ENCODE results near the gene MMP12.

Gene MMP12

GRCh38 chr11:102836290-102836875 is 38.4 kb downstream of the MMP12 start:
- no peak for TF ChIP-seq ZFX (IDR thresholded peaks at IDR 0.05)
- TF ChIP-seq, protein P1, sequence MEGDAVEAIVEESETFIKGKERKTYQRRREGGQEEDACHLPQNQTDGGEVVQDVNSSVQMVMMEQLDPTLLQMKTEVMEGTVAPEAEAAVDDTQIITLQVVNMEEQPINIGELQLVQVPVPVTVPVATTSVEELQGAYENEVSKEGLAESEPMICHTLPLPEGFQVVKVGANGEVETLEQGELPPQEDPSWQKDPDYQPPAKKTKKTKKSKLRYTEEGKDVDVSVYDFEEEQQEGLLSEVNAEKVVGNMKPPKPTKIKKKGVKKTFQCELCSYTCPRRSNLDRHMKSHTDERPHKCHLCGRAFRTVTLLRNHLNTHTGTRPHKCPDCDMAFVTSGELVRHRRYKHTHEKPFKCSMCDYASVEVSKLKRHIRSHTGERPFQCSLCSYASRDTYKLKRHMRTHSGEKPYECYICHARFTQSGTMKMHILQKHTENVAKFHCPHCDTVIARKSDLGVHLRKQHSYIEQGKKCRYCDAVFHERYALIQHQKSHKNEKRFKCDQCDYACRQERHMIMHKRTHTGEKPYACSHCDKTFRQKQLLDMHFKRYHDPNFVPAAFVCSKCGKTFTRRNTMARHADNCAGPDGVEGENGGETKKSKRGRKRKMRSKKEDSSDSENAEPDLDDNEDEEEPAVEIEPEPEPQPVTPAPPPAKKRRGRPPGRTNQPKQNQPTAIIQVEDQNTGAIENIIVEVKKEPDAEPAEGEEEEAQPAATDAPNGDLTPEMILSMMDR (conservative IDR thresholded peaks at IDR 0.05) = no peak
- no peak overlapping the region for H3K27ac ChIP-seq

- TF ChIP-seq, protein P1 (conservative IDR thresholded peaks at IDR 0.05) = no peak
- TF ChIP-seq ZFX (IDR thresholded peaks at IDR 0.05) = no peak
These were observed 41.1 kb downstream of the MMP12 start for GRCh38 chr11:102833731-102834130.

GRCh38 chr11:102832612-102833011 is 42.2 kb downstream of the MMP12 start:
- TF ChIP-seq ZFX (IDR thresholded peaks at IDR 0.05) = no peak
- TF ChIP-seq, protein P1 (conservative IDR thresholded peaks at IDR 0.05) = no peak

More at GRCh38 chr11:102833731-102834130, 41.1 kb downstream of the MMP12 start:
- H3K27ac ChIP-seq = no peak overlapping the region

DNA sequence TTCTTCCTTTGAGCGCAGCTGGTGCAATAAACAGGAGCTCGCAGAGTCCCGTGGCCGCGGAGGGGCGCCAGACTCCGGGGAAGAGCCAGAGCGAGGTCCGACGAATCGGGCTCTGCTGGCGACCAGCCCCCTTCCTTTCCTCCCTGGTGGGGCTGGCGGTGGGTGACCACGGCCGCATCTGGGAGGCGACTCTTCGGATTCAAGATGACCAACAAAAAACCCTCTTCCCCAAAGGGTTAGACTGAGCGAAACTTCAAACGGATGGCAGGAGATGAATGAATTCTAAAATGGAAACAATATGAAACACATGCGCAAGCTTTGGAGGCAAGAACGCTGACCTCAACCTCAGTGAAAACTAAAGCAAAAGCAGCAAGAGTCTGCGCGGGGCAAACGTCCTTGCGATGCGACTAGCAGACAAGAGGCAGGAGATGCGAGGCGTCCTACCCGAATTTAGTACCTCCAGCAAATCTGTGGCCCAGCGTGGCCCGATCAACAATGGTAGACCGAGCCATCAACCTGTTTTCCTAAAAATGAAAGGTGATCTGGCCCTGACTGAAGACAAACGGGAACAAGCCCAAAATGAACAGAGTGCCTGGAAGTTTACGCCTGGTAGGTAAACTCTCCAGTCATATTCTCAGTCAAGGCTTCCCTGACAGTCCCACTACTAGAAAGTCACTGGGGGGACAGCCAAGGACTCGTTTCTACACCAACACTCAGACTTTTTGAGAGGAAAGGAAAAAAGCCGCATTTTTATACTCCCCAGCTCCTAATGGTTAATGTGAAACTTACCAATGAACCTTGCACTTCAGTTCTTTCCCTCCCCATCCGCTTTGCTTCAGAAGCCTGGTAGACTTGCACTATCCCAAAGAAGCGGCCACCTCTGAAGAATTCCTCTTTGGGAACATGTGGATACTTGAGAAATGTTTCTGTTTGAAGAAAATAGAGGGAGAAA is 43.0 kb downstream of the MMP12 start:
- H3K27ac ChIP-seq = no peak overlapping the region
- TF ChIP-seq, protein P1 (conservative IDR thresholded peaks at IDR 0.05) = no peak
- TF ChIP-seq ZFX (IDR thresholded peaks at IDR 0.05) = no peak

More at GRCh38 chr11:102832612-102833011, 42.2 kb downstream of the MMP12 start:
- no peak overlapping the region for H3K27ac ChIP-seq

DNA sequence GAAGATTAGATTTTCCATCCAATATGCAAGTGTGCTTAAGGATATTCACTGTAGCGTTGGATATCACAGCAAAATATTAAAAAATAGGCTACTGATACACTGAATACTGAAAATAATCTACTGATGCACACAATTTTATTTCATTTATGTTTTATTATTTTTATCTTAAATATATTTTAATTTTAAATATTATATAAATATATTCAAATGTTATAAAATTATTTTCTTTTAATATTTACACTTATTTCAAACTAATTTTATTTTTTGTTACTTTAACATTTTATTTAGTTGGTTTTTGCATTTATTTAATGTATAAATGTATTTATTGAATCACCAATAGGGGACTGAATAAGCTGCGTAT is 43.7 kb downstream of the MMP12 start:
- no peak overlapping the region for H3K27ac ChIP-seq
- TF ChIP-seq, protein P1 (conservative IDR thresholded peaks at IDR 0.05) = no peak
- TF ChIP-seq ZFX (IDR thresholded peaks at IDR 0.05) = no peak

DNA sequence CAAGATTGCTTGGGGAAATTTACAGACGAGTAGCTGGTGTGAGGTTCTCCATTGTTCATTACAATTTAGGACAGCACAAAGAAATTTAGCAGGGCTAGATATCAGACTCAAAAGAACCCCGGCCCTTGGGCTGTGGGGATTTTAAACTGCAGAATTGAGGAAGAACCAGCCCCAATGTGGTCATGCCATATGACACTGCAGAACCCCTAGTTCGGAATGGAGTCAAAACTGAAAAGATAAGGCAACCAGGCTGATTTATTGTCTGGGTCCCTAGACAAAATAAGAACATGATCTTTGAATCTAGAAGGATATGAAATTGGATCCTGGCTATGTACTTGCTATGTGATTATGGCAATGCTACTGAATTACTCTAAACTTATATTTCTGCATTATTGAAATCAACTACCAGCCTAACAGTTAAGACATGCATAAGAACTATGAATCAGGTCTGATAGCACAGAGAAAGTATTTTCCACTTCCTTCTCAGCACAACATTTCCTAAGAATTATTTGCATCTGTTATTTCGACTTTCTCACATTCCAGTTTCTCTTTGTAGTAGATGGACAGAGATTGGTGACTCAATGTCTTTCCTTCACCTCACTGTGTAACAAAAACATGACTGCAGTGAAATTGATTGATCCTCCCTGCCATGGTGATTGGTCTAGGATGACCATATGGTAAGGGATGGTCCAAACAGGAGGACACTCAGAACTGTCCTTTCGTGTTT is 44.6 kb downstream of the MMP12 start:
- TF ChIP-seq ZFX (IDR thresholded peaks at IDR 0.05) = no peak
- TF ChIP-seq, protein P1 (conservative IDR thresholded peaks at IDR 0.05) = no peak
- H3K27ac ChIP-seq = no peak overlapping the region
